Transverse colon (tissue), 4 donors: ENCODE data around the gene UBASH3B. TPM values are rescaled to one million over a fixed set of nuclear protein-coding genes. Genes with fewer than 3 reads are reported as not detected.

ENCODE experiments used
- DNase-seq: peaks from one replicate; pipeline ENCODE4 v3.0.0-alpha.2; 2019
- H3K27ac ChIP-seq, 4 donors: fragments of 200-600 bp; sonication (generic); 2 replicates each; pipeline ENCODE4 v1.5.1; 2016 to 2018; ENCODE audit warnings: inconsistent platforms in 4 of 4
- H3K27me3 ChIP-seq: fragments of 200-600 bp; sonication (generic); 2 replicates; pipeline ENCODE4 v1.5.1; 2017; ENCODE audit warnings: inconsistent platforms
- H3K36me3 ChIP-seq, 4 donors: fragments of 200-600 bp; sonication (generic); 2 replicates each; pipeline ENCODE4 v1.5.1; 2017 to 2019; ENCODE audit warnings: inconsistent platforms in 4 of 4
- H3K4me1 ChIP-seq, 4 donors: fragments of 200-600 bp; sonication (generic); 2 replicates each; pipeline ENCODE4 v1.5.1; 2017 to 2020; ENCODE audit warnings: inconsistent platforms in 4 of 4
- H3K4me3 ChIP-seq, 4 donors: fragments of 200-600 bp; sonication (generic); 1 replicate in 1 of 4; 2 replicates in 3 of 4; pipeline versions ENCODE4 v1.5.1 to v1.6.1; 2017 to 2019; ENCODE audit warnings: inconsistent platforms in 4 of 4
- H3K9me3 ChIP-seq, 2 donors: fragments of 200-600 bp; sonication (generic); 2 replicates each; pipeline ENCODE4 v1.5.1; 2017 to 2019; ENCODE audit warnings: inconsistent platforms in 2 of 2
- CTCF ChIP-seq, 5 experiments: fragments of 200-600 bp in 3 of 5; fragments of 450-650 bp in 2 of 5; sonication (generic) in 3 of 5; IDR thresholded peaks; 1 replicate in 2 of 5; 2 replicates in 3 of 5; pipeline ENCODE4 v1.5.1; 2016 to 2017; ENCODE audit warnings: antibody characterized with exemption in 5 of 5, inconsistent platforms in 3 of 5, mild to moderate bottlenecking in 2 of 5, moderate library complexity in 1 of 5
- EP300 ChIP-seq: sonication (generic); formaldehyde crosslinking; IDR thresholded peaks from one replicate; pipeline ENCODE4 v1.6.1; 2017; ENCODE audit warnings: antibody characterized with exemption, low read depth
- POLR2A ChIP-seq: fragments of 450-650 bp; IDR thresholded peaks from one replicate; pipeline ENCODE4 v1.6.1; 2016; ENCODE audit warnings: antibody characterized with exemption, mild to moderate bottlenecking, moderate library complexity
- POLR2AphosphoS5 ChIP-seq, 3 donors: sonication (generic); formaldehyde crosslinking; IDR thresholded peaks; one replicate each; pipeline ENCODE4 v1.6.1; 2016; ENCODE audit warnings: antibody characterized with exemption in 3 of 3
- WGBS, 2 donors: methylation state at CpG; one replicate each; pipeline ENCODE4 v1.1.5; 2018; ENCODE audit warnings: low coverage in 1 of 2; 5-methylcytosine and 5-hydroxymethylcytosine counted together
- in situ Hi-C, 4 donors: fragments of 200-750 bp; cut with MboI; loops; one replicate each; pipeline versions ENCODE4 v1.15.0 to v1.15.1; 2017; ENCODE audit warnings: low sequenced_read_pairs in 3 of 4, low pct_ligation_motif_present in 1 of 4, low pct_unique_long_range_greater_than_20kb in 1 of 4
- intact Hi-C: fragments of 100-400 bp; cut with DNase I; formaldehyde crosslinking; loops from one replicate; pipeline ENCODE4 v1.15.1; 2023; ENCODE audit warnings: low total_unique reads
- total RNA-seq, 4 donors: library from RNA; depleted of rRNA; stranded (reverse); fragments of >200 nt; gene quantifications; one replicate each; pipeline ENCODE4 v1.1.0, GENCODE V29; 2016

Gene UBASH3B
- total RNA-seq, 4 donors from 2014 or later = 2.0 to 101 (median 17.0) TPM

- no peaks in the 10 kb centered on the region for H3K9me3 ChIP-seq
- in situ Hi-C loops (no loop called here), intact Hi-C loops (no loop called here)
- H3K4me3 ChIP-seq = no peak overlapping the region
- no peak for TF ChIP-seq POLR2A
- TF ChIP-seq EP300 = no peak
- no peak for TF ChIP-seq CTCF (IDR thresholded peaks at IDR 0.05)
- TF ChIP-seq POLR2AphosphoS5 (IDR thresholded peaks at IDR 0.05) = no peak
- no peaks in the 10 kb centered on the region for H3K4me1 ChIP-seq
- no peaks in the 10 kb centered on the region for H3K36me3 ChIP-seq
- 43 to 52% methylated on average over 5 to 6 of the region's 6 CpGs for WGBS, 2 donors
- H3K27me3 ChIP-seq = no peaks in the 10 kb centered on the region
- H3K27ac ChIP-seq = no peak overlapping the region
- DNase-seq = no peak
Measured at GRCh38 chr11:122832721-122833470, 177.4 kb downstream of the UBASH3B start.

- H3K4me3 ChIP-seq = no peak overlapping the region
- H3K4me1 ChIP-seq = no peaks in the 10 kb centered on the region
- no peaks in the 10 kb centered on the region for H3K36me3 ChIP-seq
- DNase-seq = no peak
- H3K27ac ChIP-seq = no peak overlapping the region
- in situ Hi-C loops = no loop called here
- intact Hi-C loops = no loop called here
- no peaks in the 10 kb centered on the region for H3K9me3 ChIP-seq
- TF ChIP-seq CTCF (IDR thresholded peaks at IDR 0.05) (no peak), POLR2AphosphoS5 (IDR thresholded peaks at IDR 0.05) (no peak), POLR2A (no peak), EP300 (no peak)
- 57 to 80% methylated on average over 4 to 7 of the region's 7 CpGs for WGBS, 2 donors
- H3K27me3 ChIP-seq = no peaks in the 10 kb centered on the region
Measured at GRCh38 chr11:122833846-122834464, 178.4 kb downstream of the UBASH3B start.

- in situ Hi-C loops (no loop called here), intact Hi-C loops (no loop called here)
- Histone ChIP-seq H3K4me3 (no peak overlapping the region), H3K27ac (no peak overlapping the region), H3K4me1 (no peaks in the 10 kb centered on the region), H3K27me3 (no peaks in the 10 kb centered on the region), H3K9me3 (no peaks in the 10 kb centered on the region), H3K36me3 (no peaks in the 10 kb centered on the region)
- no peak for TF ChIP-seq CTCF (IDR thresholded peaks at IDR 0.05)
- no peak for TF ChIP-seq EP300
- DNase-seq = no peak
Measured at GRCh38 chr11:122836916-122837315, 181.4 kb downstream of the UBASH3B start.

GRCh38 chr11:122837528-122838346 is 182.2 kb downstream of the UBASH3B start:
- Histone ChIP-seq H3K9me3 (no peaks in the 10 kb centered on the region), H3K36me3 (no peaks in the 10 kb centered on the region), H3K4me3 (no peak overlapping the region), H3K4me1 (no peaks in the 10 kb centered on the region), H3K27me3 (no peaks in the 10 kb centered on the region), H3K27ac (no peak overlapping the region)
- in situ Hi-C loops (no loop called here), intact Hi-C loops (no loop called here)
- no peak for DNase-seq
- no peak for TF ChIP-seq POLR2AphosphoS5 (IDR thresholded peaks at IDR 0.05)
- TF ChIP-seq CTCF (IDR thresholded peaks at IDR 0.05) = no peak
- TF ChIP-seq EP300 = no peak
- TF ChIP-seq POLR2A = no peak
- WGBS, 2 donors = 82 to 91% methylated on average over 4 of the region's 4 CpGs
